ENCODE measurements around the gene SYNRG. TPM values are rescaled to one million over a fixed set of nuclear protein-coding genes. Genes with fewer than 3 reads are reported as not detected.

SYNRG gene
- total and polyA plus RNA-seq, 12 donors = 2.9 to 57.6 (median 40.4) TPM

GRCh38 chr17:37558299-37558698 lies 50.9 kb downstream of the SYNRG start:
- no peaks in the 10 kb centered on the region for H3K27me3 ChIP-seq
- TF ChIP-seq CTCF (IDR thresholded peaks at IDR 0.05) = no peak
- H3K36me3 ChIP-seq = peaks cover 0 to 100% (median 39%) of the 10 kb centered on the region in 9 donors
- H3K27ac ChIP-seq = no peak overlapping the region
- intact Hi-C loops (cut with DNase I) = loop anchor here in 1 of 10 donors (10.0 kb wide), 1 partner anchor 77 kb away; no protein-coding TSS in a partner anchor
- DNase-seq (no peak), ATAC-seq (no peak)
- no peaks in the 10 kb centered on the region for H3K4me1 ChIP-seq
- H3K4me3 ChIP-seq = no peak overlapping the region
- H3K9me3 ChIP-seq = no peaks in the 10 kb centered on the region
- WGBS, 2 donors = 96 to 97% methylated on average over 2 of the region's 2 CpGs

- no peaks in the 10 kb centered on the region for H3K27me3 ChIP-seq
- TF ChIP-seq CTCF (IDR thresholded peaks at IDR 0.05) = no peak
- 94 to 100% methylated on average over 2 of the region's 2 CpGs for WGBS, 2 donors
- no peak for DNase-seq
- no peak overlapping the region for H3K27ac ChIP-seq
- no peaks in the 10 kb centered on the region for H3K4me1 ChIP-seq
- ATAC-seq = no peak
- no peak overlapping the region for H3K4me3 ChIP-seq
- peaks cover 0 to 100% (median 41%) of the 10 kb centered on the region in 9 donors for H3K36me3 ChIP-seq
- intact Hi-C loops (cut with DNase I) = loop anchor here in 1 of 10 donors (10.0 kb wide), 1 partner anchor 77 kb away; no protein-coding TSS in a partner anchor
- H3K9me3 ChIP-seq = no peaks in the 10 kb centered on the region
Observed at GRCh38 chr17:37557482-37557881, 51.7 kb downstream of the SYNRG start.

- no peak overlapping the region for H3K4me3 ChIP-seq
- no peak overlapping the region for H3K27ac ChIP-seq
- intact Hi-C loops (cut with DNase I) = loop anchor here in 1 of 10 donors (10.0 kb wide), 1 partner anchor 79 kb away; no protein-coding TSS in a partner anchor
- no peaks in the 10 kb centered on the region for H3K27me3 ChIP-seq
- WGBS, 2 donors = 98 to 100% methylated on average over 3 of the region's 3 CpGs
- TF ChIP-seq CTCF (IDR thresholded peaks at IDR 0.05) = no peak
- H3K9me3 ChIP-seq = no peaks in the 10 kb centered on the region
- DNase-seq (no peak), ATAC-seq (no peak)
- peaks cover 2 to 21% (median 15%) of the 10 kb centered on the region in 9 donors for H3K4me1 ChIP-seq
- peaks cover 0 to 99% (median 33%) of the 10 kb centered on the region in 9 donors for H3K36me3 ChIP-seq
Observed at GRCh38 chr17:37555386-37555785, 53.8 kb downstream of the SYNRG start.

- DNase-seq (no peak), ATAC-seq (no peak)
- intact Hi-C loops (cut with DNase I) = loop anchor here in 1 of 10 donors (10.0 kb wide), 1 partner anchor 81 kb away; no protein-coding TSS in a partner anchor
- Histone ChIP-seq H3K27me3 (no peaks in the 10 kb centered on the region), H3K4me1 (peaks cover 2 to 40% (median 29%) of the 10 kb centered on the region in 9 donors), H3K36me3 (peaks cover 0 to 87% (median 17%) of the 10 kb centered on the region in 9 donors), H3K27ac (no peak overlapping the region), H3K9me3 (no peaks in the 10 kb centered on the region), H3K4me3 (no peak overlapping the region)
- 83 to 88% methylated on average over 6 of the region's 6 CpGs for WGBS, 2 donors
- no peak for TF ChIP-seq CTCF (IDR thresholded peaks at IDR 0.05)
Observed at GRCh38 chr17:37553401-37553966, 55.7 kb downstream of the SYNRG start.
